WTC11 (cell line): ENCODE results near the gene ZNF480.

ENCODE experiments used
- CREB1 ChIP-seq: sonication (generic); formaldehyde crosslinking; IDR thresholded peaks from 2 replicates; pipeline ENCODE4 v1.8.0; 2023; ENCODE audit warnings: mild to moderate bottlenecking, missing genetic modification reagents
- CTCF ChIP-seq: fragments of 200-600 bp; IDR thresholded peaks from 2 replicates; pipeline ENCODE4 v1.8.0; 2022; ENCODE audit warnings: antibody characterized with exemption
- ELF4 ChIP-seq: sonication (generic); formaldehyde crosslinking; IDR thresholded peaks from 2 replicates; pipeline ENCODE4 v1.8.1; 2022; ENCODE audit warnings: low read depth, mild to moderate bottlenecking, moderate library complexity, missing genetic modification reagents
- ESRRA ChIP-seq: sonication (generic); formaldehyde crosslinking; IDR thresholded peaks from 2 replicates; pipeline ENCODE4 v1.8.1; 2022; ENCODE audit warnings: mild to moderate bottlenecking, missing genetic modification reagents, borderline replicate concordance
- ETV6 ChIP-seq: sonication (generic); formaldehyde crosslinking; IDR thresholded peaks from 2 replicates; pipeline ENCODE4 v1.8.1; 2022; ENCODE audit warnings: mild to moderate bottlenecking, missing genetic modification reagents
- MAX ChIP-seq: sonication (generic); formaldehyde crosslinking; IDR thresholded peaks from 2 replicates; pipeline ENCODE4 v1.8.0; 2022; ENCODE audit warnings: mild to moderate bottlenecking, missing genetic modification reagents
- ZNF317 ChIP-seq: sonication (generic); formaldehyde crosslinking; IDR thresholded peaks from 2 replicates; pipeline ENCODE4 v1.8.1; 2023; ENCODE audit warnings: low read depth, mild to moderate bottlenecking, moderate library complexity, missing genetic modification reagents, borderline replicate concordance
- ZNF512 ChIP-seq: sonication (generic); formaldehyde crosslinking; IDR thresholded peaks from 2 replicates; pipeline ENCODE4 v1.8.1; 2022; ENCODE audit warnings: missing genetic modification reagents, borderline replicate concordance

GRCh38 chr19:52274191-52274590 is 22.8 kb upstream of the ZNF480 start:
- TF ChIP-seq ZNF317 (no peak), ZNF512 (CRISPR knock-in tag) (no peak), MAX (no peak), CTCF (no peak), ELF4 (CRISPR knock-in tag) (no peak), ESRRA (no peak), ETV6 (CRISPR knock-in tag) (no peak), CREB1 (no peak)
